Naive thymus-derived CD8-positive, alpha-beta T cell (primary cell): ENCODE results near the gene RPS5. TPM values are rescaled to one million over a fixed set of nuclear protein-coding genes. Genes with fewer than 3 reads are reported as not detected.
"Not testable (repeated sequence)": the region's sequence is repeated elsewhere in the genome, so short reads cannot be mapped to it uniquely, and the experiment has no call there.

Experiments
- ATAC-seq, 2 donors: fragments of 150-1000 bp; cut with Tn5 transposase in 1 of 2; sonication (Bioruptor Pico), chemical (Tn5 transposase) in 1 of 2; 1 replicate in 1 of 2; 2 replicates in 1 of 2; pipeline ENCODE4 v1.10.0; 2021; ENCODE audit warnings: mild to moderate bottlenecking in 2 of 2, moderate library complexity in 2 of 2
- POLR2A ChIA-PET: fragments of 350-600 bp; sonication (Branson Sonifier 250); formaldehyde crosslinking; loops from one replicate; lab custom pipeline; 2021; ENCODE audit warnings: antibody characterized with exemption; lab: Charles Lee
- DNase-seq, 10 donors: peaks; one replicate each; pipeline versions ENCODE4 v3.0.0 to v3.0.0-alpha.2; 2020 to 2022
- H3K27ac Mint-ChIP-seq, 10 donors: one replicate each; pipeline ENCODE4 v1.8.0; 2020 to 2022; ENCODE audit warnings: mild to moderate bottlenecking in 10 of 10, mixed read lengths in 10 of 10, moderate library complexity in 4 of 10, inconsistent platforms in 1 of 10
- H3K27me3 Mint-ChIP-seq, 5 donors: one replicate each; pipeline ENCODE4 v1.8.0; 2021 to 2022; ENCODE audit warnings: mixed read lengths in 5 of 5
- H3K36me3 Mint-ChIP-seq, 3 donors: one replicate each; pipeline ENCODE4 v1.8.0; 2020 to 2022; ENCODE audit warnings: mixed read lengths in 3 of 3, mild to moderate bottlenecking in 2 of 3, inconsistent platforms in 1 of 3
- H3K4me1 Mint-ChIP-seq, 4 donors: one replicate each; pipeline ENCODE4 v1.8.0; 2021 to 2022; ENCODE audit warnings: mixed read lengths in 4 of 4
- H3K4me3 Mint-ChIP-seq, 10 donors: one replicate each; pipeline ENCODE4 v1.8.0; 2020 to 2022; ENCODE audit warnings: mild to moderate bottlenecking in 10 of 10, mixed read lengths in 10 of 10, moderate library complexity in 6 of 10, inconsistent platforms in 1 of 10
- H3K9me3 Mint-ChIP-seq, 9 donors: one replicate each; pipeline ENCODE4 v1.8.0; 2020 to 2022; ENCODE audit warnings: mixed read lengths in 9 of 9, mild to moderate bottlenecking in 3 of 9, inconsistent platforms in 1 of 9, moderate library complexity in 1 of 9
- polyA plus RNA-seq, 3 donors: library from polyadenylated mRNA; unstranded; fragments of 300-500 nt; fragmentation: Illumina TruSeq; gene quantifications; one replicate each; pipeline ENCODE4 v1.2.3, GENCODE V29; 2021
- total RNA-seq, 8 experiments: library from RNA in 2 of 8; stranded (reverse) in 2 of 8; gene quantifications; one replicate each; pipeline ENCODE4 v1.2.3 and lab custom pipeline; 2021 to 2026

The RPS5 gene
- total and polyA plus RNA-seq, 5 experiments from 2014 or later: 1,656 to 2,106 (median 1,899) TPM

- peaks cover 0 to 23% (median 8%) of the 10 kb centered on the region in 5 donors for H3K27me3 Mint-ChIP-seq
These were observed 14.1 kb downstream of the RPS5 start for GRCh38 chr19:58400916-58401839.

GRCh38 chr19:58401840-58402421 is 14.9 kb downstream of the RPS5 start:
- Mint-ChIP-seq H3K27ac (peak overlapping the region in 5 of 10 donors; percentile 58 to 99 (median 98)), H3K9me3 (no peaks in the 10 kb centered on the region), H3K27me3 (peaks cover 0 to 21% (median 8%) of the 10 kb centered on the region in 5 donors), H3K4me1 (peaks cover 19 to 27% (median 21%) of the 10 kb centered on the region in 4 donors), H3K4me3 (peak overlapping the region; percentile 81 to 97 (median 92)), H3K36me3 (no peaks in the 10 kb centered on the region)
- ATAC-seq (no peak), DNase-seq (peak in 1 of 10 donors; percentile 22)
- POLR2A ChIA-PET: interaction anchor here (0.6 to 5.0 kb wide), 6 partner anchors 9 to 232 kb away, joined by 3 to 25 read pairs (median 5); partner anchors contain the start of genes RPS5, ZBTB45 and ZNF274

More at GRCh38 chr19:58400916-58401839, 14.1 kb downstream of the RPS5 start:
- Mint-ChIP-seq H3K27ac (peak overlapping the region; percentile 73 to 99 (median 94)), H3K36me3 (no peaks in the 10 kb centered on the region), H3K9me3 (no peaks in the 10 kb centered on the region), H3K4me3 (peak overlapping the region; percentile 81 to 97 (median 92)), H3K4me1 (peaks cover 14 to 20% (median 15%) of the 10 kb centered on the region in 4 donors)
- peak; percentile 96 to 100 (median 99) for DNase-seq
- POLR2A ChIA-PET: interaction anchor here (1.1 to 5.0 kb wide), 4 partner anchors 14 to 57 kb away, joined by 4 to 25 read pairs (median 8); partner anchors contain the start of genes RPS5 and ZNF497
- peak; percentile 92 to 97 for ATAC-seq

- not testable (repeated sequence) for DNase-seq, H3K36me3 Mint-ChIP-seq, H3K9me3 Mint-ChIP-seq, ATAC-seq, H3K27me3 Mint-ChIP-seq
- POLR2A ChIA-PET: interaction anchor here (0.7 to 5.0 kb wide), 3 partner anchors 9 to 175 kb away, joined by 3 to 25 read pairs (median 7); partner anchors contain the start of gene RPS5
- H3K27ac Mint-ChIP-seq: peak overlapping the region in 2 of 10 donors; percentile 33 to 87
- H3K4me3 Mint-ChIP-seq: peak overlapping the region in 1 of 10 donors; percentile 30
- H3K4me1 Mint-ChIP-seq: peaks cover 27 to 43% (median 38%) of the 10 kb centered on the region in 4 donors
These were observed 16.9 kb downstream of the RPS5 start for GRCh38 chr19:58403920-58404478.

GRCh38 chr19:58406818-58407657 is 20.0 kb downstream of the RPS5 start:
- POLR2A ChIA-PET: interaction anchor here (0.5 to 2.0 kb wide), 2 partner anchors 21 to 56 kb away, joined by 3 to 5 read pairs; no protein-coding TSS in a partner anchor
- Mint-ChIP-seq H3K36me3 (no peaks in the 10 kb centered on the region), H3K27ac (peak overlapping the region; percentile 43 to 98 (median 96)), H3K4me1 (peaks cover 23 to 41% (median 34%) of the 10 kb centered on the region in 4 donors), H3K4me3 (peak overlapping the region; percentile 94 to 98 (median 96)), H3K9me3 (no peaks in the 10 kb centered on the region), H3K27me3 (no peaks in the 10 kb centered on the region)
- no peak for DNase-seq
- no peak for ATAC-seq

- peaks cover 23 to 44% (median 34%) of the 10 kb centered on the region in 4 donors for H3K4me1 Mint-ChIP-seq
- ATAC-seq: no peak
- no peak for DNase-seq
- H3K4me3 Mint-ChIP-seq: peak overlapping the region; percentile 94 to 98 (median 96)
- peaks cover 0 to 4% (median 0%) of the 10 kb centered on the region in 3 donors for H3K36me3 Mint-ChIP-seq
- no peaks in the 10 kb centered on the region for H3K27me3 Mint-ChIP-seq
- POLR2A ChIA-PET: interaction anchor here (0.7 to 2.0 kb wide), 7 partner anchors 17 to 91 kb away, joined by 3 to 15 read pairs (median 5); partner anchors contain the start of genes ZNF324B, ZNF497 and ZSCAN22
- H3K9me3 Mint-ChIP-seq: no peaks in the 10 kb centered on the region
- H3K27ac Mint-ChIP-seq: peak overlapping the region; percentile 43 to 98 (median 96)
These were observed 20.6 kb downstream of the RPS5 start for GRCh38 chr19:58407658-58408151.

GRCh38 chr19:58408152-58409009 is 21.3 kb downstream of the RPS5 start, which contains the start of gene ZNF584:
TSS of gene ZNF584 (plus strand) at chr19:58408649. CDS start at chr19:58409148, 499 bp downstream.
- no peaks in the 10 kb centered on the region for H3K9me3 Mint-ChIP-seq
- ATAC-seq (peak; percentile 92 to 97), DNase-seq (peak; percentile 88 to 97 (median 92))
- no peaks in the 10 kb centered on the region for H3K27me3 Mint-ChIP-seq
- peaks cover 25 to 41% (median 35%) of the 10 kb centered on the region in 4 donors for H3K4me1 Mint-ChIP-seq
- peak within 1 kb of the TSS; percentile 94 to 98 (median 96) for H3K4me3 Mint-ChIP-seq
- POLR2A ChIA-PET: interaction anchor here (0.6 to 2.0 kb wide), 14 partner anchors 18 to 90 kb away, joined by 3 to 15 read pairs (median 4); partner anchors contain the start of genes RPS5, ZNF132, ZNF324B and ZNF497
- peak within 1 kb of the TSS; percentile 72 to 98 (median 96) for H3K27ac Mint-ChIP-seq
- peaks cover 0 to 8% (median 0%) of the 10 kb centered on the region in 3 donors for H3K36me3 Mint-ChIP-seq

- Mint-ChIP-seq H3K9me3 (no peaks in the 10 kb centered on the region), H3K27me3 (no peaks in the 10 kb centered on the region), H3K36me3 (peaks cover 0 to 8% (median 0%) of the 10 kb centered on the region in 3 donors), H3K27ac (peak overlapping the region; percentile 33 to 97 (median 82)), H3K4me3 (peak overlapping the region; percentile 94 to 98 (median 96)), H3K4me1 (peaks cover 25 to 41% (median 35%) of the 10 kb centered on the region in 4 donors)
- POLR2A ChIA-PET: interaction anchor here (0.6 to 1.6 kb wide), 12 partner anchors 18 to 82 kb away, joined by 3 to 15 read pairs (median 4); partner anchors contain the start of genes RPS5, ZNF132, ZNF324B and ZNF497
- ATAC-seq (no peak), DNase-seq (no peak)
These were observed 22.1 kb downstream of the RPS5 start for GRCh38 chr19:58409010-58409790.

- Mint-ChIP-seq H3K36me3 (peaks cover 11 to 41% (median 41%) of the 10 kb centered on the region in 3 donors), H3K27ac (no peak overlapping the region), H3K4me1 (peaks cover 0 to 6% (median 2%) of the 10 kb centered on the region in 4 donors), H3K4me3 (no peak overlapping the region), H3K9me3 (no peaks in the 10 kb centered on the region), H3K27me3 (no peaks in the 10 kb centered on the region)
- no peak for DNase-seq
- POLR2A ChIA-PET: interaction anchor here (1.0 kb wide), 1 partner anchor 13 kb away, joined by 3 read pairs; no protein-coding TSS in a partner anchor
- ATAC-seq: no peak
These were observed 29.5 kb downstream of the RPS5 start for GRCh38 chr19:58416604-58417003.

- Mint-ChIP-seq H3K27ac (no peak overlapping the region), H3K4me3 (no peak overlapping the region)
- no peak for ATAC-seq
These were observed 30.0 kb downstream of the RPS5 start for GRCh38 chr19:58417071-58417470.

More at GRCh38 chr19:58417071-58417470, 30.0 kb downstream of the RPS5 start:
- peaks cover 0 to 6% (median 2%) of the 10 kb centered on the region in 4 donors for H3K4me1 Mint-ChIP-seq
- H3K36me3 Mint-ChIP-seq: peaks cover 11 to 41% (median 41%) of the 10 kb centered on the region in 3 donors
- no peaks in the 10 kb centered on the region for H3K27me3 Mint-ChIP-seq
- POLR2A ChIA-PET: no interaction called here
- H3K9me3 Mint-ChIP-seq: no peaks in the 10 kb centered on the region
- DNase-seq: no peak
